Left ventricle myocardium inferior (tissue), 1 donor: Measurements from ENCODE around the gene SLC12A4. TPM values are rescaled to one million over a fixed set of nuclear protein-coding genes. Genes with fewer than 3 reads are reported as not detected.
"Not testable (repeated sequence)": the region's sequence is repeated elsewhere in the genome, so short reads cannot be mapped to it uniquely, and the experiment has no call there.

Experiments used
- DNase-seq: peaks from one replicate; pipeline ENCODE4 v3.0.0-alpha.2; 2020
- H3K27ac ChIP-seq: fragments of 200-600 bp; replicated peaks from 2 replicates; pipeline ENCODE4 v1.8.0; 2021
- H3K27me3 ChIP-seq: fragments of 200-600 bp; 2 replicates; pipeline ENCODE4 v1.8.0; 2021; ENCODE audit warnings: low read depth
- H3K36me3 ChIP-seq: fragments of 200-600 bp; 2 replicates; pipeline ENCODE4 v1.8.0; 2021
- H3K4me1 ChIP-seq: fragments of 200-600 bp; 2 replicates; pipeline ENCODE4 v1.8.0; 2021
- H3K4me3 ChIP-seq: fragments of 200-600 bp; 2 replicates; pipeline ENCODE4 v1.8.0; 2021; ENCODE audit warnings: mild to moderate bottlenecking, moderate library complexity
- H3K9me3 ChIP-seq: fragments of 200-600 bp; replicated peaks from 2 replicates; pipeline ENCODE4 v1.8.0; 2021
- CTCF ChIP-seq: fragments of 200-600 bp; IDR thresholded peaks from 2 replicates; pipeline ENCODE4 v1.8.0; 2021; ENCODE audit warnings: antibody characterized with exemption, mild to moderate bottlenecking, borderline replicate concordance
- intact Hi-C: fragments of 100-400 bp; cut with micrococcal nuclease; formaldehyde crosslinking; loops from one replicate; pipeline ENCODE4 v1.11.0; 2022
- total RNA-seq: library from RNA; stranded (reverse); fragmentation: NEBNext Ultra II Directional; extraction: Animal tissue kit (Norgen Biotek cat#: 25700); gene quantifications from one replicate; pipeline ENCODE4 v1.2.1, GENCODE V29; 2021
- donor health status: DM: no; HTN: yes; CAD: no; lungs with severe emphysema.

Gene SLC12A4
- total RNA-seq, 1 donor from 2014 or later = 79.2 TPM

GRCh38 chr16:68005786-68006286 is 37.4 kb upstream of the SLC12A4 start:
- H3K27ac ChIP-seq = peak overlapping the region; percentile 30
- TF ChIP-seq CTCF = no peak
- no peak for DNase-seq
- H3K36me3 ChIP-seq = no peaks in the 10 kb centered on the region
- no peaks in the 10 kb centered on the region for H3K27me3 ChIP-seq
- intact Hi-C loops = no loop called here
- no peaks in the 10 kb centered on the region for H3K9me3 ChIP-seq
- peaks cover under 1% of the 10 kb centered on the region for H3K4me1 ChIP-seq
- no peak overlapping the region for H3K4me3 ChIP-seq

GRCh38 chr16:68005211-68005610 is 36.8 kb upstream of the SLC12A4 start:
- no peak for DNase-seq
- H3K27me3 ChIP-seq = no peaks in the 10 kb centered on the region
- no peak for TF ChIP-seq CTCF
- H3K4me1 ChIP-seq = peaks cover 4% of the 10 kb centered on the region
- H3K9me3 ChIP-seq = no peaks in the 10 kb centered on the region
- peak overlapping the region; percentile 30 for H3K27ac ChIP-seq
- H3K36me3 ChIP-seq = no peaks in the 10 kb centered on the region
- intact Hi-C loops = no loop called here
- H3K4me3 ChIP-seq = no peak overlapping the region

GRCh38 chr16:68003031-68003430 is 34.6 kb upstream of the SLC12A4 start:
- no peak overlapping the region for H3K27ac ChIP-seq
- no peak overlapping the region for H3K4me3 ChIP-seq
- no peak for DNase-seq
- H3K27me3 ChIP-seq = no peaks in the 10 kb centered on the region
- peaks cover 11% of the 10 kb centered on the region for H3K4me1 ChIP-seq
- intact Hi-C loops = no loop called here
- no peaks in the 10 kb centered on the region for H3K36me3 ChIP-seq
- TF ChIP-seq CTCF = no peak
- H3K9me3 ChIP-seq = no peaks in the 10 kb centered on the region

- H3K4me1 ChIP-seq = peaks cover 11% of the 10 kb centered on the region
- intact Hi-C loops = no loop called here
- no peak overlapping the region for H3K4me3 ChIP-seq
- no peaks in the 10 kb centered on the region for H3K27me3 ChIP-seq
- no peak for TF ChIP-seq CTCF
- no peaks in the 10 kb centered on the region for H3K9me3 ChIP-seq
- H3K27ac ChIP-seq = peak overlapping the region; percentile 75
- H3K36me3 ChIP-seq = no peaks in the 10 kb centered on the region
- no peak for DNase-seq
Measured at GRCh38 chr16:68000450-68000849, 32.0 kb upstream of the SLC12A4 start.

- Histone ChIP-seq H3K4me3 (no peak overlapping the region), H3K9me3 (no peaks in the 10 kb centered on the region), H3K4me1 (peaks cover 11% of the 10 kb centered on the region), H3K36me3 (no peaks in the 10 kb centered on the region), H3K27me3 (no peaks in the 10 kb centered on the region), H3K27ac (peak overlapping the region; percentile 75)
- TF ChIP-seq CTCF = no peak
- intact Hi-C loops = no loop called here
- no peak for DNase-seq
Measured at GRCh38 chr16:67999985-68000384, 31.5 kb upstream of the SLC12A4 start.

GRCh38 chr16:67998779-67999688 is 30.6 kb upstream of the SLC12A4 start, which contains the start of gene DPEP2:
TSS of gene DPEP2 (minus strand) at chr16:67999484. CDS start at chr16:67993212, 6,272 bp downstream.
- H3K4me1 ChIP-seq = peaks cover 11% of the 10 kb centered on the region
- H3K36me3 ChIP-seq, H3K27me3 ChIP-seq, intact Hi-C loops, H3K9me3 ChIP-seq, DNase-seq: not testable (repeated sequence)
- peak within 1 kb of the TSS; percentile 34 for H3K4me3 ChIP-seq
- H3K27ac ChIP-seq = peak within 1 kb of the TSS; percentile 75

GRCh38 chr16:67998231-67998778 is 29.9 kb upstream of the SLC12A4 start:
- H3K4me1 ChIP-seq = peaks cover 18% of the 10 kb centered on the region
- H3K27me3 ChIP-seq, H3K27ac ChIP-seq, H3K36me3 ChIP-seq, H3K4me3 ChIP-seq, H3K9me3 ChIP-seq, DNase-seq, intact Hi-C loops: not testable (repeated sequence)
